Adrenal gland (tissue), 5 donors: ENCODE results near the gene PIK3C2G.

Experiments used
- POLR2A ChIP-seq, 2 donors: fragments of 450-650 bp; IDR thresholded peaks; one replicate each; pipeline ENCODE4 v1.6.1; 2017; ENCODE audit warnings: antibody characterized with exemption in 2 of 2, mild to moderate bottlenecking in 2 of 2, moderate library complexity in 1 of 2
- TF ChIP-seq, protein P1 (sequence below), 6 experiments: fragments of 450-650 bp in 4 of 6; fragments of 200-600 bp in 2 of 6; sonication (generic) in 1 of 6; IDR thresholded peaks; 1 replicate in 5 of 6; 2 replicates in 1 of 6; pipeline versions ENCODE4 v1.5.1 to v1.8.0; 2016 to 2021; ENCODE audit warnings: antibody characterized with exemption in 6 of 6, mild to moderate bottlenecking in 2 of 6, moderate library complexity in 1 of 6
- donor health status: DM: no; HTN: no; CAD: no.

DNA sequence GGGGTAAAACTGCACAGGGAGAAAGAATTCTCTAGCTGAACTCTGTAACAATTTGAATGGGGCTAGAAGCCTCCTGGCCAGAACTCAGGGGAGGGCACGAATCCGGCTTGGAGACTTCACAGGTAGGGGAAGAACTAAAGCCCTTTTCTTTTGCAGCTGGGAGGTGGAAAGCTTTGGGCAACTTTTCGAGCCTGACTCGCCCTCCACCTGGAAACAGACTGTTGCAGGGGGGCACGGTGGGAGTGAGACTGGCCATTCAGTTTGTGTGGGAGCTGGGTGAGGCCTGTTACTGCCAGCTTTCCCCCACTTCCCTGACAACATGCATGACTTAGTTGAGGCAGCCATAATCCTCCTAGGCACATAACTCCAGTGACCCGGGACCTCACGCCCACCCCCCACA is 340.6 kb downstream of the PIK3C2G start:
- TF ChIP-seq, protein P1, sequence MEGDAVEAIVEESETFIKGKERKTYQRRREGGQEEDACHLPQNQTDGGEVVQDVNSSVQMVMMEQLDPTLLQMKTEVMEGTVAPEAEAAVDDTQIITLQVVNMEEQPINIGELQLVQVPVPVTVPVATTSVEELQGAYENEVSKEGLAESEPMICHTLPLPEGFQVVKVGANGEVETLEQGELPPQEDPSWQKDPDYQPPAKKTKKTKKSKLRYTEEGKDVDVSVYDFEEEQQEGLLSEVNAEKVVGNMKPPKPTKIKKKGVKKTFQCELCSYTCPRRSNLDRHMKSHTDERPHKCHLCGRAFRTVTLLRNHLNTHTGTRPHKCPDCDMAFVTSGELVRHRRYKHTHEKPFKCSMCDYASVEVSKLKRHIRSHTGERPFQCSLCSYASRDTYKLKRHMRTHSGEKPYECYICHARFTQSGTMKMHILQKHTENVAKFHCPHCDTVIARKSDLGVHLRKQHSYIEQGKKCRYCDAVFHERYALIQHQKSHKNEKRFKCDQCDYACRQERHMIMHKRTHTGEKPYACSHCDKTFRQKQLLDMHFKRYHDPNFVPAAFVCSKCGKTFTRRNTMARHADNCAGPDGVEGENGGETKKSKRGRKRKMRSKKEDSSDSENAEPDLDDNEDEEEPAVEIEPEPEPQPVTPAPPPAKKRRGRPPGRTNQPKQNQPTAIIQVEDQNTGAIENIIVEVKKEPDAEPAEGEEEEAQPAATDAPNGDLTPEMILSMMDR (IDR thresholded peaks at IDR 0.05), result no peak
- TF ChIP-seq POLR2A (IDR thresholded peaks at IDR 0.05), result no peak
